HG03571 (cell line): ENCODE measurements around the gene NFKBIL1.
A peak's percentile ranks its signal among the peaks of the same experiment; 100 is the strongest.

Experiments
- ATAC-seq: cut with Tn5 transposase; IDR thresholded peaks from one replicate; pipeline ENCODE4 v1.9.1; 2021; ENCODE audit not compliant: unreplicated experiment

Gene NFKBIL1

DNA sequence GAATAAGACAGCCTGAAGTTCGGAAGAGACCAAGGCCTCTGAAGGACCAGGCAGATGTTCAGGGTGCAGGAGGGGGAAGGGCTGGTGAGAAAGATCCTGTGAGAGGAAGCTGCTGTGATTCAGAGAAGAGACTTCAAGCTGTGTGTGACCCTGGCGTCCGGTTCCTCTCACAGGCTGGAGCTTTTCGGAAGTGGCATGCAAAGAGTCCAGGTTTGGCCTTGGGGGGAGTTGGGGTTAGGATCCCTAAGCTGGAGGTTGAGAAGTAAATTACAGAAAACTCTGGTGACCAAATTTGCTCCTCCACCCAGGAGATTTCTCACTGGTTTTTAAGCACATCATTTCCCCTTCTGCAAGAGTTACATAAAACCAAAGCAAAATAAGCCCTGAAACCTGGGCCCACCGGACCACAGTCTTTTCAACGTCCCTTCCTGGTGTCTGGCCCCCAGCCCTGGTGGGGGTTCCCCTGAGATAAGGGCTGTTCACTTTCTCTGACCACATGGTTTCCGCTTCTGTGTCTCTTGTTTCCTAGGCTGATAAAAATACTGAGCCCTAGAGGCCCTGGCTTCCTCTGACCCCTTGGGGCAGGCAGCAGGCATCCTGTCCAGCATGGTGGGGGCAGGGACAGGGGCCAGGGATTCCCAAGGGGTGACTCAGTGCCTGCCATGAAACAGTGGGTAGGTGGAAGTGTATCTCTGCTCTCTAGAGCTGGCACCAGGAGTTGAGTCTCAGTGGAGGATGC lies 12.7 kb downstream of the NFKBIL1 start:
- ATAC-seq = peak; percentile 47

GRCh38 chr6:31560697-31561058 lies 13.3 kb downstream of the NFKBIL1 start:
- ATAC-seq = no peak

GRCh38 chr6:31567531-31568370 lies 20.3 kb downstream of the NFKBIL1 start:
- no peak for ATAC-seq

DNA sequence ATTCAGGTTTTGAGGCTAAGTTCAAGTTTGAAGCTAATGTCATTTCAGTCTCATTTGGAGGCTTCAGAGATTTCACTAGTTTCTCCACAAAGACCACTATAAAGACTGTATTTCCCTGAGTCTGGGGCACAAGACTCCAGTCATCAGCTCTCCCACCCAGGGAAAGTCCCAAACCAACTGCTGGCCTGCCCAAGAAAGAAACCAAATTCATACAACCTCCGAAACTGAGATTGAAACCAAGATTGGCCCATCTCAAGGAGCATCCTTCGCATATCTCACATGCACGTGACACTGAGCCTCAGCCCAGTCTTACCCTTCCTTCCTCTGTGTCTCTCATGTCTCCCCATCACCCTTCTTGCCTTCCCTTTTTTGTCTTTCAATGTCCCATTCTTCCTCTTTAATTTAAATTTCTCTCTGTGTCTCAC lies 21.1 kb downstream of the NFKBIL1 start:
- peak; percentile 63 for ATAC-seq

DNA sequence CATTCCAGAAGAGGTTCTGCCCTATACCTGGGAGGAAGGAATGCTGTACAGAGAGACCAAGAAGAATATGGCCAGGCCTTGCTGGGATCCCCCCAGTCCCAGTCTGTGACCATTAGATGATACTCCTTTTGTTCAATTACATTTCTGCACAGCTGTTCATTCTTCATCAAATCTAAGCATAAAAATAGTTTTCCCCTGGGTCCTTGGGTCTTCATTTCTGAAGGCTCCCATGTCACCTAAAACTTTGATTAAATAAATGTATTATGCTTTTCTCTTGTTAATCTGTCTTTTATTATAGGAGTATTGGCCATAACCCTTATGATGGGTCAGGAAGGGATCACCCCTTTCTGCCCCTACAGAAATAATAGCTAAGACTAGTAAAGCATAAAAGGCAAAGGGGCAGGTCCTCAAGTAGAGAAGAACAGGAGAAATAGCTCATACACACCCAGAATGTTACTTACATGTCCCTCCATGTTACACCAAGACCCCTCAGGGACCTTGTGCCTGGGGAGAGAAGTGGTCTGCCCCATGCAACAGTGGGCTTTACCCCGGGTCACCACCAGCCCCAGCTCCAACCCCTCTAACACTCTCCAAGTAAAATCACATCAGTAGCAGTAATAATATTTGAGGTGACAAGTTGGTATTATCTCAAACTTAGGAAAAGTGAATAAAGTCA lies 22.6 kb downstream of the NFKBIL1 start:
- no peak for ATAC-seq

- no peak for ATAC-seq
These were observed 24.9 kb downstream of the NFKBIL1 start, which contains the start of gene LTA for GRCh38 chr6:31572041-31572911. LTA (plus strand) TSS chr6:31572289; CDS start chr6:31572743, 454 bp downstream.

DNA sequence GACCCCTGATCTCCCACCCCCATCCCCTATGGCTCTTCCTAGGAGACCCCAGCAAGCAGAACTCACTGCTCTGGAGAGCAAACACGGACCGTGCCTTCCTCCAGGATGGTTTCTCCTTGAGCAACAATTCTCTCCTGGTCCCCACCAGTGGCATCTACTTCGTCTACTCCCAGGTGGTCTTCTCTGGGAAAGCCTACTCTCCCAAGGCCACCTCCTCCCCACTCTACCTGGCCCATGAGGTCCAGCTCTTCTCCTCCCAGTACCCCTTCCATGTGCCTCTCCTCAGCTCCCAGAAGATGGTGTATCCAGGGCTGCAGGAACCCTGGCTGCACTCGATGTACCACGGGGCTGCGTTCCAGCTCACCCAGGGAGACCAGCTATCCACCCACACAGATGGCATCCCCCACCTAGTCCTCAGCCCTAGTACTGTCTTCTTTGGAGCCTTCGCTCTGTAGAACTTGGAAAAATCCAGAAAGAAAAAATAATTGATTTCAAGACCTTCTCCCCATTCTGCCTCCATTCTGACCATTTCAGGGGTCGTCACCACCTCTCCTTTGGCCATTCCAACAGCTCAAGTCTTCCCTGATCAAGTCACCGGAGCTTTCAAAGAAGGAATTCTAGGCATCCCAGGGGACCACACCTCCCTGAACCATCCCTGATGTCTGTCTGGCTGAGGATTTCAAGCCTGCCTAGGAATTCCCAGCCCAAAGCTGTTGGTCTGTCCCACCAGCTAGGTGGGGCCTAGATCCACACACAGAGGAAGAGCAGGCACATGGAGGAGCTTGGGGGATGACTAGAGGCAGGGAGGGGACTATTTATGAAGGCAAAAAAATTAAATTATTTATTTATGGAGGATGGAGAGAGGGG lies 26.1 kb downstream of the NFKBIL1 start:
- ATAC-seq = no peak

DNA sequence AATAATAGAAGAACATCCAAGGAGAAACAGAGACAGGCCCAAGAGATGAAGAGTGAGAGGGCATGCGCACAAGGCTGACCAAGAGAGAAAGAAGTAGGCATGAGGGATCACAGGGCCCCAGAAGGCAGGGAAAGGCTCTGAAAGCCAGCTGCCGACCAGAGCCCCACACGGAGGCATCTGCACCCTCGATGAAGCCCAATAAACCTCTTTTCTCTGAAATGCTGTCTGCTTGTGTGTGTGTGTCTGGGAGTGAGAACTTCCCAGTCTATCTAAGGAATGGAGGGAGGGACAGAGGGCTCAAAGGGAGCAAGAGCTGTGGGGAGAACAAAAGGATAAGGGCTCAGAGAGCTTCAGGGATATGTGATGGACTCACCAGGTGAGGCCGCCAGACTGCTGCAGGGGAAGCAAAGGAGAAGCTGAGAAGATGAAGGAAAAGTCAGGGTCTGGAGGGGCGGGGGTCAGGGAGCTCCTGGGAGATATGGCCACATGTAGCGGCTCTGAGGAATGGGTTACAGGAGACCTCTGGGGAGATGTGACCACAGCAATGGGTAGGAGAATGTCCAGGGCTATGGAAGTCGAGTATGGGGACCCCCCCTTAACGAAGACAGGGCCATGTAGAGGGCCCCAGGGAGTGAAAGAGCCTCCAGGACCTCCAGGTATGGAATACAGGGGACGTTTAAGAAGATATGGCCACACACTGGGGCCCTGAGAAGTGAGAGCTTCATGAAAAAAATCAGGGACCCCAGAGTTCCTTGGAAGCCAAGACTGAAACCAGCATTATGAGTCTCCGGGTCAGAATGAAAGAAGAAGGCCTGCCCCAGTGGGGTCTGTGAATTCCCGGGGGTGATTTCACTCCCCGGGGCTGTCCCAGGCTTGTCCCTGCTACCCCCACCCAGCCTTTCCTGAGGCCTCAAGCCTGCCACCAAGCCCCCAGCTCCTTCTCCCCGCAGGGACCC lies 27.0 kb downstream of the NFKBIL1 start:
- ATAC-seq = no peak

- no peak for ATAC-seq
These were observed 28.0 kb downstream of the NFKBIL1 start, which contains the start of gene TNF for GRCh38 chr6:31575335-31575901. TNF (plus strand) TSS chr6:31575565; CDS start chr6:31575742, 177 bp downstream.

- no peak for ATAC-seq
These were observed 28.7 kb downstream of the NFKBIL1 start for GRCh38 chr6:31575952-31576685.

DNA sequence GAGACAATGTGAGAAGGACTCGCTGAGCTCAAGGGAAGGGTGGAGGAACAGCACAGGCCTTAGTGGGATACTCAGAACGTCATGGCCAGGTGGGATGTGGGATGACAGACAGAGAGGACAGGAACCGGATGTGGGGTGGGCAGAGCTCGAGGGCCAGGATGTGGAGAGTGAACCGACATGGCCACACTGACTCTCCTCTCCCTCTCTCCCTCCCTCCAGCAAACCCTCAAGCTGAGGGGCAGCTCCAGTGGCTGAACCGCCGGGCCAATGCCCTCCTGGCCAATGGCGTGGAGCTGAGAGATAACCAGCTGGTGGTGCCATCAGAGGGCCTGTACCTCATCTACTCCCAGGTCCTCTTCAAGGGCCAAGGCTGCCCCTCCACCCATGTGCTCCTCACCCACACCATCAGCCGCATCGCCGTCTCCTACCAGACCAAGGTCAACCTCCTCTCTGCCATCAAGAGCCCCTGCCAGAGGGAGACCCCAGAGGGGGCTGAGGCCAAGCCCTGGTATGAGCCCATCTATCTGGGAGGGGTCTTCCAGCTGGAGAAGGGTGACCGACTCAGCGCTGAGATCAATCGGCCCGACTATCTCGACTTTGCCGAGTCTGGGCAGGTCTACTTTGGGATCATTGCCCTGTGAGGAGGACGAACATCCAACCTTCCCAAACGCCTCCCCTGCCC lies 29.6 kb downstream of the NFKBIL1 start:
- no peak for ATAC-seq

DNA sequence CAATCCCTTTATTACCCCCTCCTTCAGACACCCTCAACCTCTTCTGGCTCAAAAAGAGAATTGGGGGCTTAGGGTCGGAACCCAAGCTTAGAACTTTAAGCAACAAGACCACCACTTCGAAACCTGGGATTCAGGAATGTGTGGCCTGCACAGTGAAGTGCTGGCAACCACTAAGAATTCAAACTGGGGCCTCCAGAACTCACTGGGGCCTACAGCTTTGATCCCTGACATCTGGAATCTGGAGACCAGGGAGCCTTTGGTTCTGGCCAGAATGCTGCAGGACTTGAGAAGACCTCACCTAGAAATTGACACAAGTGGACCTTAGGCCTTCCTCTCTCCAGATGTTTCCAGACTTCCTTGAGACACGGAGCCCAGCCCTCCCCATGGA lies 30.2 kb downstream of the NFKBIL1 start:
- no peak for ATAC-seq

GRCh38 chr6:31578184-31579118 lies 31.0 kb downstream of the NFKBIL1 start:
- ATAC-seq = no peak

DNA sequence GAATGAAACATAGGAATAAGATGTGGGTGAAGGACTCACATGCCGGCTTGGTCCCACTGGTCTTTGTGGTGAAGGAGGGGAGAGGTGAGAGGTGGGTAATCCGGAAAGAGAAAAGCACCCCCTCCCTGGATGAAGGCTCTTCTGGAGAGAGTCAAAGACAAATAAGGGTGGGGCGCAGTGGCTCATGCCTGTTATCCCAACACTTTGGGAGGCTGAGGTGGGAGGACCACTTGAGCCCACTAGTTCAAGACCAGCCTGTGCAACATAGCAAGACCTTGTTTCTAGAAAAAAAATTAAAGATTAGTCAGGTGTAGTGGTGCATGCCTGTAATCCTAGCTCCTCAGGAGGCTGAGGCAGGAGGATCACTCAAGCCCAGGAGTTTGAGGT lies 31.7 kb downstream of the NFKBIL1 start:
- ATAC-seq = no peak

- ATAC-seq = no peak
These were observed 32.4 kb downstream of the NFKBIL1 start for GRCh38 chr6:31579546-31580437.
